GM21576 (cell line): ENCODE data around the gene SMIM8.

Experiments used
- ATAC-seq: cut with Tn5 transposase; IDR thresholded peaks from one replicate; pipeline ENCODE4 v1.9.1; 2021; ENCODE audit warnings: mild to moderate bottlenecking, moderate library complexity; ENCODE audit not compliant: unreplicated experiment

Gene SMIM8

GRCh38 chr6:87382861-87383260 is 60.5 kb downstream of the SMIM8 start:
- no peak for ATAC-seq

- ATAC-seq = no peak
These were observed 61.6 kb downstream of the SMIM8 start for GRCh38 chr6:87384038-87384437.

GRCh38 chr6:87384449-87384848 is 62.1 kb downstream of the SMIM8 start:
- ATAC-seq = no peak

- ATAC-seq = peak; percentile 49
These were observed 68.9 kb downstream of the SMIM8 start for GRCh38 chr6:87391334-87391733.
